Mucosa of descending colon (tissue), 3 donors: ENCODE results near the gene ZNF423. TPM values are rescaled to one million over a fixed set of nuclear protein-coding genes. Genes with fewer than 3 reads are reported as not detected.

Experiments used
- ATAC-seq: fragments of 200-7000 bp; cut with Tn5 transposase; one replicate; pipeline ENCODE4 v1.9.1; 2020; ENCODE audit warnings: mild to moderate bottlenecking, moderate library complexity
- DNase-seq, 3 donors: peaks; one replicate each; pipeline ENCODE4 v3.0.0-alpha.2; 2020
- H3K36me3 ChIP-seq: fragments of 200-600 bp; one replicate; pipeline ENCODE4 v1.8.0; 2021; ENCODE audit warnings: low read depth, mild to moderate bottlenecking
- H3K4me1 ChIP-seq: fragments of 200-600 bp; one replicate; pipeline ENCODE4 v1.8.0; 2021; ENCODE audit warnings: low read depth, mild to moderate bottlenecking
- H3K4me3 ChIP-seq: fragments of 200-600 bp; one replicate; pipeline ENCODE4 v1.8.0; 2021; ENCODE audit warnings: mild to moderate bottlenecking
- H3K9me3 ChIP-seq: fragments of 200-600 bp; one replicate; pipeline ENCODE4 v1.8.0; 2021; ENCODE audit warnings: mild to moderate bottlenecking
- CTCF ChIP-seq: fragments of 200-600 bp; IDR thresholded peaks from one replicate; pipeline ENCODE4 v1.8.0; 2022; ENCODE audit warnings: antibody characterized with exemption, mild to moderate bottlenecking
- intact Hi-C, 2 donors: fragments of 100-400 bp; cut with DNase I in 1 of 2; cut with micrococcal nuclease in 1 of 2; formaldehyde crosslinking; loops; one replicate each; pipeline versions ENCODE4 v1.11.0 to v1.11.1; 2022; cut with DNase I, micrococcal nuclease
- total RNA-seq, 3 donors: library from RNA; stranded (reverse); fragmentation: NEBNext Ultra II Directional in 2 of 3; extraction: Animal tissue kit (Norgen Biotek cat#: 25700) in 2 of 3; gene quantifications; one replicate each; pipeline versions ENCODE4 v1.2.1 to v1.2.4, GENCODE V29; 2021 to 2023
- donor health status: DM: no; HTN: no; CAD: no; lungs with moderate emphysema.
- donor health status: DM: no; HTN: no; CAD: no.
- donor health status: DM: no; HTN: yes; CAD: no.

Gene ZNF423
- total RNA-seq, 3 donors from 2014 or later: 6.7 to 11.6 (median 11.0) TPM

DNA sequence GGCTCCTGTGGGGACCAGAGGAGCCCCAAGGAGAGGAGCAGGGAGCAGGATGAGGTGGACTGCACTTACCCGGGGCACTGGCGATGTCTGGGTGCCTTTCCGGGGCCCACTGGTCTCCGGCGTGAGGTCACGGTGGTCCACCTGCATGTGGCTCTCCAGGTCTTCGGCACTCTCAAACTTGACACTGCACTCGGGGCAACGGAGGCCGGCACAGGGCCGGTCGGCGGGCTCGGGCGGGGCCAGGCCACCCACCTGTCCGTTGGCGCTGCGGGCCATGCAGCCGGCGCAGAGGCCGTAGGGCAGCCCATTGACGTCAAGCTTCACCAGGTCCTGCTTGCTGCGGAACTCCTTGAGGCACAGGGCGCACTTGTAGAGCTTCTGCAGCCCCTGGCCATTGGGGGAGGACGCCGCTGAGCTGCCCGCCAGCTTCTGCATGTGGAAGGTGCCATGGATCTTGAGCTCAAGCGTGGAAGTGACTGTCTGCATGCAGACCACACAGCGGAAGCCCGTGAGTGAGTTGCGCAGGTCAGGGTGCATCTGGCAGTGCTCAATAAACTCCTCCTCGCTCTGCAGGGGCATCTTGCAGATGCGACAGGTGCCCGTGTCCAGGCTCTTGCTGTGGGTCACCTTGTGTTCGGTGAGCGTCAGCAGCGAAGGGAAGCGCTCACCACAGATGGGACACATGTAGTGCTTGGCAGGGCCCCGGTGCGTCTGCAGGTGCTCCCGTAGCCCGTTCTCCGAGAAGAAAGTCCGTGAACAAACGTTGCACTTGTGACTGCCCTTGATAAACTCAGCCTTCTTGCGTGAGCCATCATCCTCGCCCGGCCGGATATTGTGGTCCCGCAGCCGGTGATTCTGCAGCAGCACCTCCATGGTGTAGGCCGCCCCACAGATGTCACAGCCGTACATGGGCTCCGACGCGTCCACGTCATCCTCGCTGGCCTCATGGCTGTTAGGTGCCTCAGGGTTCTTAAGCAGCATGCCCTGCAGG, 220.0 kb downstream of the ZNF423 start:
- Histone ChIP-seq H3K9me3 (no peaks in the 10 kb centered on the region), H3K36me3 (no peaks in the 10 kb centered on the region), H3K4me3 (no peak overlapping the region), H3K4me1 (no peaks in the 10 kb centered on the region)
- intact Hi-C loops: no loop called here
- ATAC-seq (no peak), DNase-seq (no peak)
- no peak for TF ChIP-seq CTCF

DNA sequence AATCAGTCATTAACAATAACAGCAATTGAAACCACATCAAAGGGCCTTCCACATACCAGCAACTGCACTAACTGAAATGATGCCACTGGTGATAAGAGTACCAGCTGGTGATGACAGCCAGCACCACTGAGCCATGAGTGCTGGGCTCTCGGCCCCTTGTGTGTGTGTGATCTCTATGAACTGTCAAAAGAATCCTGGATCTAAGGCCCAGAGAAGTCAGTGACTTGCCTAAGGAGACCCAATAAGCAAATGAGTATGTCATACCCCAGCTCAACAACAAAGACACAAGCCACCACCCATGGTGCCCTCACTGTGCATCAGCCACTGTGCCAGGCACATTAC, 220.9 kb downstream of the ZNF423 start:
- H3K9me3 ChIP-seq: no peaks in the 10 kb centered on the region
- H3K36me3 ChIP-seq: no peaks in the 10 kb centered on the region
- ATAC-seq (no peak), DNase-seq (no peak)
- H3K4me1 ChIP-seq: no peaks in the 10 kb centered on the region
- TF ChIP-seq CTCF: no peak
- no peak overlapping the region for H3K4me3 ChIP-seq
- intact Hi-C loops: no loop called here

DNA sequence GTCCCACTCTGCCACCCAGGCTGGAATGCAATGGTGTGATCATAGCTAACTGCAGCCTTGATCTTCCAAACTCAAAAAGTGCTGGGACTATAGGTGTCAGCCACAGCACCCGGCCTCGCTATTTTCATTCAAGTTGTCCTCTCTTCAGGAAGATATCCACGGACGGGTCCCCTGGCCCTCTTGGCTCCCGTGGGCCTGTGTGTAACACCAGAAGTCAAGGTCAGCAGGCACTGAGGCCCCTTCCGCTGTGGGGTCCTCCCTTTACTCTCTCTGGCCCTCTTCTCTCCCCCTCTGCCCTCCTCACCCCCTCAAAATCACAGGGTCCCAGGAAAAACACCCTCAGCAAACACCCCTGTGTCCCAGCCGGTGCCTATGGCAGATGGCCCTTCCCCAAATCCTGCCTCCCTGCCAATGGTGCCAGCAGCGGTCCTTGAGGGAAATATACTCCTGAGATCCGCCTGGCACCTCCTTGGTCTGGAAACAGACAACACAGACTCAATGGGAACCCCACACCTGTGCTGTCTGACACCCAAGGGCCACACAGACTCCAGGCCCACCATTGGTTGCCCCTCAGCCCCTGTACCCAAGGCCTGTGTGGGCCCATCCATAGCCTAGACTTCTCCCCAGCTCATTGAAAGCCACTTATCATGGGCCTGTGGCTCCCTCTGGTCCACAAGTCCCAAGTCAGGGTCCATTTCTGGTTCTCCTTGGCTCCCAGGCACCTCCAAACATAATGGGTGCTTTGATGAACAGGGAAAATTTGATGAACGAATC, 221.5 kb downstream of the ZNF423 start:
- no peaks in the 10 kb centered on the region for H3K9me3 ChIP-seq
- ATAC-seq: no peak
- no peaks in the 10 kb centered on the region for H3K36me3 ChIP-seq
- no peak overlapping the region for H3K4me3 ChIP-seq
- DNase-seq: no peak
- intact Hi-C loops: no loop called here
- no peaks in the 10 kb centered on the region for H3K4me1 ChIP-seq
- TF ChIP-seq CTCF: no peak

DNA sequence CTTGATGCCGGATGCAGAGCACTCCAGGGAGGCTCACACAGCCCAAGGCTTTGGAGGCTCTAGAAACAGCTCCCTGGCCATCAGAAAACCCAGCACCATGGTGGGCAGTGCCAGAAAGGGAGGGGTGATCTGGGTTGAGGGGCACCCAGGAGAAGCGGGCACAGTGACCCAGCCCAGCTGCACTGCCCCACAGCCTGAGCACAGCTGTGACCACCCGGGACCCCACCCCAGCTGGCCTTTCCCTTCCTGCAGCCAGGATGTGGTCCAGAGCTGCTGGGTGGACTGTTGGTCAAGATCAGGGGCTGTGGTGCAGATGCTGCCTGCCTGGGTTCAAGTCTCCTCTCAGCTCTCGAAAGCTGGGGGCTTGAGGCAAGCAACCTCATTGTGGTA, 223.1 kb downstream of the ZNF423 start:
- no peaks in the 10 kb centered on the region for H3K36me3 ChIP-seq
- H3K4me1 ChIP-seq: no peaks in the 10 kb centered on the region
- intact Hi-C loops: no loop called here
- no peak for TF ChIP-seq CTCF
- no peak for DNase-seq
- H3K9me3 ChIP-seq: no peaks in the 10 kb centered on the region
- no peak for ATAC-seq
- no peak overlapping the region for H3K4me3 ChIP-seq

DNA sequence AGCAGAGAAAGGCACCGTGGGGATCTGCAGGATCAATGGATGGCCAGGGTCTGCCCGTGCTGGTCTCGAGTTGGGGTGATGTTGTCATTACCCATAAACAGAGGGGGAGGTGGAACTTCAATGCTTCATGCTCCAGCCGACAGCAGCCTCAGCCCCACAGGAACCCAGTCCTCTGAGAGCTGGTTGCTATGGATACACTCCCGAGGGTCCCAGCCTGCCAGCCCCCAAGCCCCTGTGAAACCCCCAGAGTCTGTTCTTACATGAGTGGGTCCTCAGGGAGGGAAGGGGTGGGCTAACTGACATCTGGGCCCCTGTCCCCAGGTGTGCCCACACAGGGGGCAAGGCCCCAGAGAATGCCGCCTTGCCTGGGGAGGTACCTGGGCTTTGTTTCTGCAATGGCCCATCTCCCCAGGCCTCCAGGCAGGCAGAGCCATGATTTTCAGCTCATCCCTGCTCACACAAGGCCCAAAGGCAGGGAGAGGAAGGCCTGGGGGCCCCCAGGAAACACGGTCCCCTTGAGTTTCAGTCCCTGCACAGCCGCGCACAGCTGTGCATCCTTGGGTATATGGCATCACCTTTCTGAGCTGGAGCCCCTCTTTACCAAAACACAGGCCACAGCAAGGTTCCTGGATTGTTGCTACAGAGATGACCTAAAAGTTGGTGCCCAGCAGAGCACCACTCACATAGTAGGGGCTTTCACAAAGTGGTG, 223.7 kb downstream of the ZNF423 start:
- Histone ChIP-seq H3K4me3 (no peak overlapping the region), H3K9me3 (no peaks in the 10 kb centered on the region), H3K36me3 (no peaks in the 10 kb centered on the region), H3K4me1 (no peaks in the 10 kb centered on the region)
- TF ChIP-seq CTCF: no peak
- intact Hi-C loops: no loop called here
- ATAC-seq: no peak
- DNase-seq: no peak
